ENCODE results near the gene THADA. TPM values are rescaled to one million over a fixed set of nuclear protein-coding genes. Genes with fewer than 3 reads are reported as not detected.
A peak's percentile ranks its signal among the peaks of the same experiment; 100 is the strongest.

THADA gene
- total RNA-seq, 2 donors from 2014 or later: 41.1 to 54.3 TPM

GRCh38 chr2:43576981-43577892, 18.6 kb downstream of the THADA start:
- peak overlapping the region in 1 of 2 donors; percentile 19 for H3K27ac ChIP-seq
- TF ChIP-seq, protein P1, sequence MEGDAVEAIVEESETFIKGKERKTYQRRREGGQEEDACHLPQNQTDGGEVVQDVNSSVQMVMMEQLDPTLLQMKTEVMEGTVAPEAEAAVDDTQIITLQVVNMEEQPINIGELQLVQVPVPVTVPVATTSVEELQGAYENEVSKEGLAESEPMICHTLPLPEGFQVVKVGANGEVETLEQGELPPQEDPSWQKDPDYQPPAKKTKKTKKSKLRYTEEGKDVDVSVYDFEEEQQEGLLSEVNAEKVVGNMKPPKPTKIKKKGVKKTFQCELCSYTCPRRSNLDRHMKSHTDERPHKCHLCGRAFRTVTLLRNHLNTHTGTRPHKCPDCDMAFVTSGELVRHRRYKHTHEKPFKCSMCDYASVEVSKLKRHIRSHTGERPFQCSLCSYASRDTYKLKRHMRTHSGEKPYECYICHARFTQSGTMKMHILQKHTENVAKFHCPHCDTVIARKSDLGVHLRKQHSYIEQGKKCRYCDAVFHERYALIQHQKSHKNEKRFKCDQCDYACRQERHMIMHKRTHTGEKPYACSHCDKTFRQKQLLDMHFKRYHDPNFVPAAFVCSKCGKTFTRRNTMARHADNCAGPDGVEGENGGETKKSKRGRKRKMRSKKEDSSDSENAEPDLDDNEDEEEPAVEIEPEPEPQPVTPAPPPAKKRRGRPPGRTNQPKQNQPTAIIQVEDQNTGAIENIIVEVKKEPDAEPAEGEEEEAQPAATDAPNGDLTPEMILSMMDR (IDR thresholded peaks at IDR 0.05): peak; percentile 42 to 61 (median 56)
- no peak for TF ChIP-seq POLR2AphosphoS5 (IDR thresholded peaks at IDR 0.05)
- H3K27me3 ChIP-seq (replicated peaks; ENCODE audit: insufficient read depth): no peaks in the 10 kb centered on the region
- intact Hi-C loops (cut with DNase I): no loop called here
- H3K9me3 ChIP-seq: no peaks in the 10 kb centered on the region
- H3K36me3 ChIP-seq: no peaks in the 10 kb centered on the region
- no peak overlapping the region for H3K4me3 ChIP-seq
- H3K4me1 ChIP-seq (replicated peaks): no peaks in the 10 kb centered on the region
- DNase-seq (ENCODE audit: low spot score): peak; percentile 27
- WGBS: 38% methylated on average over 8 of the region's 8 CpGs

DNA sequence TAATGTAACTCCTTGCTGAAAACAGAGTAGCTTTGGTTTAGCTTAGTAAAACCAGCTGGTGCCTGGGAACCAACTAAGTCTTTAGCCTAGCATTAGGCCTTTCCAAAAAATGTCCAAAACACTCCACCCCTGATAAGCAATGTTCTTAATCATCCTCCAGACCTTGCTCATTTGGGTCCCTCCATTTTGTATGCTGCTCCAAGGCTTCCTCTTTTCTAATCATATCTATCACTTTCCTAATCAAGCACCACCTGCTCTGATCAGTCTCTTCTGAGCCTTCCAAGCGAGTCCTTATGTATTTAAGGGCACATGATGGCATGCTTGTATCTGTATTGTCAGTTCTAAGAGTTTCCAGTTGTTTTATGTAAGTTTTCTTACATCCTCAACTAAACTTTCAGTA, 23.6 kb downstream of the THADA start:
- Histone ChIP-seq H3K9me3 (no peaks in the 10 kb centered on the region), H3K4me1 (replicated peaks) (no peaks in the 10 kb centered on the region), H3K27ac (no peak overlapping the region), H3K36me3 (no peaks in the 10 kb centered on the region), H3K27me3 (replicated peaks; ENCODE audit: insufficient read depth) (no peaks in the 10 kb centered on the region), H3K4me3 (no peak overlapping the region)
- no peak for TF ChIP-seq POLR2A (IDR thresholded peaks at IDR 0.05)
- TF ChIP-seq, protein P1 (IDR thresholded peaks at IDR 0.05): no peak
- TF ChIP-seq POLR2AphosphoS5 (IDR thresholded peaks at IDR 0.05): no peak
- WGBS: 94% methylated on average over 1 of the region's 1 CpG
- intact Hi-C loops (cut with DNase I): no loop called here
- no peak for DNase-seq (ENCODE audit: low spot score)

- no peaks in the 10 kb centered on the region for H3K9me3 ChIP-seq
- no peaks in the 10 kb centered on the region for H3K36me3 ChIP-seq
- H3K4me3 ChIP-seq: no peak overlapping the region
- TF ChIP-seq POLR2A (IDR thresholded peaks at IDR 0.05): no peak
- no peak for TF ChIP-seq POLR2AphosphoS5 (IDR thresholded peaks at IDR 0.05)
- TF ChIP-seq, protein P1 (IDR thresholded peaks at IDR 0.05): no peak
- intact Hi-C loops (cut with DNase I): no loop called here
- no peaks in the 10 kb centered on the region for H3K4me1 ChIP-seq (replicated peaks)
- WGBS: 90% methylated on average over 3 of the region's 3 CpGs
- no peak overlapping the region for H3K27ac ChIP-seq
- no peak for DNase-seq (ENCODE audit: low spot score)
- H3K27me3 ChIP-seq (replicated peaks; ENCODE audit: insufficient read depth): no peaks in the 10 kb centered on the region
Observed at GRCh38 chr2:43569921-43570320, 25.9 kb downstream of the THADA start.

- TF ChIP-seq POLR2AphosphoS5 (IDR thresholded peaks at IDR 0.05): no peak
- no peak for TF ChIP-seq POLR2A (IDR thresholded peaks at IDR 0.05)
- TF ChIP-seq, protein P1 (IDR thresholded peaks at IDR 0.05): no peak
- no peak overlapping the region for H3K4me3 ChIP-seq
- H3K9me3 ChIP-seq: no peaks in the 10 kb centered on the region
- no peak overlapping the region for H3K27ac ChIP-seq
- no peaks in the 10 kb centered on the region for H3K36me3 ChIP-seq
- H3K4me1 ChIP-seq (replicated peaks): no peaks in the 10 kb centered on the region
- intact Hi-C loops (cut with DNase I): no loop called here
- 89% methylated on average over 1 of the region's 1 CpG for WGBS
- no peaks in the 10 kb centered on the region for H3K27me3 ChIP-seq (replicated peaks; ENCODE audit: insufficient read depth)
- DNase-seq (ENCODE audit: low spot score): no peak
Observed at GRCh38 chr2:43568228-43568627, 27.6 kb downstream of the THADA start.

GRCh38 chr2:43566461-43566729, 29.4 kb downstream of the THADA start:
- Histone ChIP-seq H3K9me3 (no peaks in the 10 kb centered on the region), H3K27ac (no peak overlapping the region), H3K4me3 (no peak overlapping the region), H3K4me1 (replicated peaks) (no peaks in the 10 kb centered on the region), H3K27me3 (replicated peaks; ENCODE audit: insufficient read depth) (no peaks in the 10 kb centered on the region), H3K36me3 (no peaks in the 10 kb centered on the region)
- TF ChIP-seq, protein P1 (IDR thresholded peaks at IDR 0.05): no peak
- no peak for TF ChIP-seq POLR2A (IDR thresholded peaks at IDR 0.05)
- TF ChIP-seq POLR2AphosphoS5 (IDR thresholded peaks at IDR 0.05): no peak
- intact Hi-C loops (cut with DNase I): no loop called here
- no peak for DNase-seq (ENCODE audit: low spot score)
